Heart right ventricle (tissue), 16 donors: ENCODE data around the gene CAPN15. TPM values are rescaled to one million over a fixed set of nuclear protein-coding genes. Genes with fewer than 3 reads are reported as not detected.

Source experiments
- ATAC-seq, 8 donors: fragments of 200-7000 bp; cut with Tn5 transposase; one replicate each; pipeline ENCODE4 v1.9.1; 2020; ENCODE audit warnings: mild to moderate bottlenecking in 8 of 8, moderate library complexity in 8 of 8, moderate number of reproducible peaks in 1 of 8
- DNase-seq, 2 donors: peaks; one replicate each; pipeline ENCODE4 v3.0.0-alpha.2; 2020
- H3K27ac ChIP-seq, 10 donors: fragments of 200-600 bp; sonication (generic) in 2 of 10; one replicate each; pipeline versions ENCODE4 v1.5.0 to v1.8.0; 2020 to 2022; ENCODE audit warnings: mild to moderate bottlenecking in 3 of 10
- H3K27me3 ChIP-seq, 7 donors: fragments of 200-600 bp; one replicate each; pipeline ENCODE4 v1.8.0; 2021 to 2022; ENCODE audit warnings: mild to moderate bottlenecking in 2 of 7
- H3K36me3 ChIP-seq, 9 donors: fragments of 200-600 bp; sonication (generic) in 1 of 9; one replicate each; pipeline versions ENCODE4 v1.5.0 to v1.8.0; 2020 to 2022; ENCODE audit warnings: mild to moderate bottlenecking in 2 of 9
- H3K4me1 ChIP-seq, 9 donors: fragments of 200-600 bp; sonication (generic) in 1 of 9; one replicate each; pipeline versions ENCODE4 v1.5.0 to v1.8.0; 2020 to 2022; ENCODE audit warnings: mild to moderate bottlenecking in 4 of 9
- H3K4me3 ChIP-seq, 10 donors: fragments of 200-600 bp; sonication (generic) in 2 of 10; one replicate each; pipeline versions ENCODE4 v1.5.0 to v1.8.0; 2020 to 2022; ENCODE audit warnings: mild to moderate bottlenecking in 7 of 10, moderate library complexity in 2 of 10
- H3K9me3 ChIP-seq, 11 donors: fragments of 200-600 bp in 10 of 11; sonication (generic) in 2 of 11; one replicate each; pipeline versions ENCODE4 v1.5.0 to v1.8.0; 2013 to 2022; ENCODE audit warnings: mild to moderate bottlenecking in 2 of 11, control low read depth in 1 of 11, moderate library complexity in 1 of 11
- WGBS, 2 donors: extraction: QIAGEN DNeasy Blood & Tissue Kit; methylation state at CpG; one replicate each; pipeline ENCODE4 v1.1.7; 2013; ENCODE audit warnings: inconsistent platforms in 1 of 2; 5-methylcytosine and 5-hydroxymethylcytosine counted together
- intact Hi-C, 10 donors: fragments of 100-400 bp; cut with DNase I; formaldehyde crosslinking; loops; one replicate each; pipeline versions ENCODE4 v1.11.1 to v1.14.2; 2022
- polyA plus RNA-seq, 2 donors: library from polyadenylated mRNA; stranded (reverse); fragments of 200-250 nt; gene quantifications; one replicate each; pipeline ENCODE4 v1.2.3, GENCODE V29; 2013
- total RNA-seq, 10 donors: library from RNA; stranded (reverse); fragmentation: NEBNext Ultra II Directional in 3 of 10; extraction: Animal tissue kit (Norgen Biotek cat#: 25700) in 3 of 10; gene quantifications; one replicate each; pipeline versions ENCODE4 v1.2.1 to v1.2.4, GENCODE V29; 2021 to 2023
- TF ChIP-seq, protein P1 (sequence below), 9 donors: fragments of 200-600 bp; sonication (generic) in 2 of 9; IDR thresholded peaks; one replicate each; pipeline versions ENCODE4 v1.5.0 to v1.8.0; 2021 to 2022; ENCODE audit warnings: antibody characterized with exemption in 9 of 9, mild to moderate bottlenecking in 5 of 9, moderate library complexity in 1 of 9
- donor health status: Arrhythmogenic right ventricular cardiomyopathy.
- donor health status: ischemic (EF 13 %, LVEDD 7.1; RV severe dilation, severe dysfunction).
- donor health status: healthy with polysubstance abuse.
- donor health status: DM: no; HTN: yes; CAD: no.
- donor health status: DM: no; HTN: no; CAD: no.
- donor health status: ischemic (EF 25% LVEDD 6.9; RV normal size, moderate dysfunction).
- donor health status: ischemic (EF 25% LVEDD 5.7; RV mildly dilated, moderate dysfunction).
- donor health status: healthy.
- donor health status: DM: yes; HTN: yes; CAD: no.
- donor health status: Ischemic cardiomyopathy.
- donor health status: ischemic (EF 35%, LVEDD 5.7; RV mildly dilated, moderate dysfunction).
- donor health status: nonischemic (EF 11% LVEDD 7.7; RV severe dilation, severe dysfunction).
- donor health status: DM: yes; HTN: yes; CAD: no.
- donor health status: PGD.
- donor health status: ischemic (EF 29% LVEDD 5.4; RV normal size, mild dysfunction).
- donor health status: nonischemic (EF 23%, LVEDD 6.1; RV moderate dilation, normal function).

CAPN15 gene
- total and polyA plus RNA-seq, 12 donors = 11.1 to 39.5 (median 16.0) TPM

DNA sequence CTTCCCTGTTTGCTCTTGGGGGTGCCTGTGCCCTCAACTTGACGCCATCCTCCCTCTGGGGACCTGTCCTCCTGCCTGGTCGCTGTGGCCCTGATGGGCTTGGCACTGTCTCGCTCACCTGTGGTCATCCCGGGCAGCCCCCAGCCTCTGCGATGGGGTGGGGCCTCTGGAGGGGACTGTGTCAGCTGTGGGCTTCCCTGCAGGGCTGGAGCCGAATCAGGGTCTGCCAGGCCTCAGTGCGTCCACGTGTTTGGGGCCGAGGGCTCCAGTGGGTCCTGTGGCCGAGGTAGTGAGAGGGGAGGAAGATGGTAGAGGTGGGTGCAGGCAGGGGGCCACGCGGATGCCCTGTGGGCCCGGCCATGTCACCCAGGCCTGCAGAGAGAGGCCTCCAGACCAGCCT lies 50.3 kb downstream of the CAPN15 start:
- Histone ChIP-seq H3K27ac (no peak overlapping the region), H3K4me1 (peaks cover 0 to 10% (median 0%) of the 10 kb centered on the region in 9 donors), H3K4me3 (no peak overlapping the region), H3K36me3 (peaks cover 0 to 43% (median 12%) of the 10 kb centered on the region in 9 donors), H3K27me3 (no peaks in the 10 kb centered on the region), H3K9me3 (no peaks in the 10 kb centered on the region)
- TF ChIP-seq, protein P1, sequence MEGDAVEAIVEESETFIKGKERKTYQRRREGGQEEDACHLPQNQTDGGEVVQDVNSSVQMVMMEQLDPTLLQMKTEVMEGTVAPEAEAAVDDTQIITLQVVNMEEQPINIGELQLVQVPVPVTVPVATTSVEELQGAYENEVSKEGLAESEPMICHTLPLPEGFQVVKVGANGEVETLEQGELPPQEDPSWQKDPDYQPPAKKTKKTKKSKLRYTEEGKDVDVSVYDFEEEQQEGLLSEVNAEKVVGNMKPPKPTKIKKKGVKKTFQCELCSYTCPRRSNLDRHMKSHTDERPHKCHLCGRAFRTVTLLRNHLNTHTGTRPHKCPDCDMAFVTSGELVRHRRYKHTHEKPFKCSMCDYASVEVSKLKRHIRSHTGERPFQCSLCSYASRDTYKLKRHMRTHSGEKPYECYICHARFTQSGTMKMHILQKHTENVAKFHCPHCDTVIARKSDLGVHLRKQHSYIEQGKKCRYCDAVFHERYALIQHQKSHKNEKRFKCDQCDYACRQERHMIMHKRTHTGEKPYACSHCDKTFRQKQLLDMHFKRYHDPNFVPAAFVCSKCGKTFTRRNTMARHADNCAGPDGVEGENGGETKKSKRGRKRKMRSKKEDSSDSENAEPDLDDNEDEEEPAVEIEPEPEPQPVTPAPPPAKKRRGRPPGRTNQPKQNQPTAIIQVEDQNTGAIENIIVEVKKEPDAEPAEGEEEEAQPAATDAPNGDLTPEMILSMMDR (IDR thresholded peaks at IDR 0.05) = no peak
- intact Hi-C loops = loop anchor here in 2 of 10 donors (5.0 kb wide), 2 partner anchors 80 to 85 kb away; no protein-coding TSS in a partner anchor
- no peak for ATAC-seq
- WGBS, 2 donors = 93 to 94% methylated on average over 13 of the region's 13 CpGs
- no peak for DNase-seq

- Histone ChIP-seq H3K36me3 (peaks cover 0 to 48% (median 12%) of the 10 kb centered on the region in 9 donors), H3K9me3 (no peaks in the 10 kb centered on the region), H3K27me3 (no peaks in the 10 kb centered on the region), H3K4me3 (no peak overlapping the region), H3K27ac (no peak overlapping the region), H3K4me1 (peaks cover 0 to 14% (median 5%) of the 10 kb centered on the region in 9 donors)
- intact Hi-C loops = loop anchor here in 2 of 10 donors (5.0 kb wide), 2 partner anchors 79 to 84 kb away; no protein-coding TSS in a partner anchor
- no peak for ATAC-seq
- TF ChIP-seq, protein P1 (IDR thresholded peaks at IDR 0.05) = no peak
- WGBS, 2 donors = 83 to 91% methylated on average over 23 to 24 of the region's 24 CpGs
- no peak for DNase-seq
These were observed 50.8 kb downstream of the CAPN15 start for GRCh38 chr16:578232-578869.

DNA sequence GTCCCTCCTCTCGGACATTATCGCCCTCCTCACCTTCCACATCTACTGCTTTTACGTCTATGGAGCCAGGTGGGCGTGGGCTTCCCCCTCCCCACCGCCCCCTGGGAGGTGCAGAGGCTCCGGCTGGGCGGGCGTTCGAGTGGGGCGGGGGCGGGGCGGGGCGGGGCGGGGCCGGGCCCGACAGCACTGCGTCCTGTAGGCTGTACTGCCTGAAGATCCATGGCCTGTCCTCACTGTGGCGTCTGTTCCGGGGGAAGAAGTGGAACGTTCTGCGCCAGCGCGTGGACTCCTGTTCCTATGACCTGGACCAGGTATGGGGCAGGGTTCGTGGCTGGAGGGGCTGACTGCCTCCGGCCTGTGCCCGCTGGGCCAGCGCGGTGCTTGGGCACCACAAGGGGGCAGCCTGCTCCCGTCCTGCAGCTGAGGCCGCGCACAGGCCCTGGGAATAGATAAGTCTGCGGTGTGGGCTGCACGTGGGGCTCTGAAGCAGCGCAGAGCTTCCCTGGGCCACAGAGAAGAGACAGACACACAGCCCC lies 51.4 kb downstream of the CAPN15 start:
- intact Hi-C loops = loop anchor here in 2 of 10 donors (5.0 kb wide), 2 partner anchors 78 to 83 kb away; no protein-coding TSS in a partner anchor
- Histone ChIP-seq H3K4me3 (peak overlapping the region in 4 of 10 donors; percentile 15 to 40 (median 34)), H3K36me3 (peaks cover 0 to 44% (median 12%) of the 10 kb centered on the region in 9 donors), H3K27me3 (no peaks in the 10 kb centered on the region), H3K4me1 (peaks cover 0 to 19% (median 6%) of the 10 kb centered on the region in 9 donors), H3K27ac (no peak overlapping the region), H3K9me3 (no peaks in the 10 kb centered on the region)
- peak; percentile 74 to 89 (median 80) for ATAC-seq
- TF ChIP-seq, protein P1 (IDR thresholded peaks at IDR 0.05) = peak; percentile 48 to 92 (median 78)
- DNase-seq = peak; percentile 57 to 75
- 15 to 45% methylated on average over 34 of the region's 34 CpGs for WGBS, 2 donors

- intact Hi-C loops = loop anchor here in 6 of 10 donors (5.0 to 10.0 kb wide), 4 partner anchors 74 to 156 kb away; partner anchors contain the start of genes RHOT2 (in 2 of the 6) and RAB11FIP3 (in 1 of the 6)
- Histone ChIP-seq H3K4me1 (peaks cover 0 to 20% (median 6%) of the 10 kb centered on the region in 9 donors), H3K36me3 (peaks cover 0 to 30% (median 1%) of the 10 kb centered on the region in 9 donors), H3K4me3 (no peak overlapping the region), H3K9me3 (no peaks in the 10 kb centered on the region), H3K27me3 (no peaks in the 10 kb centered on the region), H3K27ac (no peak overlapping the region)
- no peak for DNase-seq
- TF ChIP-seq, protein P1 (IDR thresholded peaks at IDR 0.05) = no peak
- 92 to 96% methylated on average over 27 of the region's 27 CpGs for WGBS, 2 donors
- no peak for ATAC-seq
These were observed 52.8 kb downstream of the CAPN15 start for GRCh38 chr16:580141-580945.
